ELF-1 (cell line): ENCODE measurements around the gene POT1.
"Not testable (repeated sequence)": the region's sequence is repeated elsewhere in the genome, so short reads cannot be mapped to it uniquely, and the experiment has no call there.

Experiments
- DNase-seq: peaks from one replicate; pipeline ENCODE4 v3.0.0-alpha.2; 2016; ENCODE audit warnings: low read depth, low spot score

POT1 gene, protein sequence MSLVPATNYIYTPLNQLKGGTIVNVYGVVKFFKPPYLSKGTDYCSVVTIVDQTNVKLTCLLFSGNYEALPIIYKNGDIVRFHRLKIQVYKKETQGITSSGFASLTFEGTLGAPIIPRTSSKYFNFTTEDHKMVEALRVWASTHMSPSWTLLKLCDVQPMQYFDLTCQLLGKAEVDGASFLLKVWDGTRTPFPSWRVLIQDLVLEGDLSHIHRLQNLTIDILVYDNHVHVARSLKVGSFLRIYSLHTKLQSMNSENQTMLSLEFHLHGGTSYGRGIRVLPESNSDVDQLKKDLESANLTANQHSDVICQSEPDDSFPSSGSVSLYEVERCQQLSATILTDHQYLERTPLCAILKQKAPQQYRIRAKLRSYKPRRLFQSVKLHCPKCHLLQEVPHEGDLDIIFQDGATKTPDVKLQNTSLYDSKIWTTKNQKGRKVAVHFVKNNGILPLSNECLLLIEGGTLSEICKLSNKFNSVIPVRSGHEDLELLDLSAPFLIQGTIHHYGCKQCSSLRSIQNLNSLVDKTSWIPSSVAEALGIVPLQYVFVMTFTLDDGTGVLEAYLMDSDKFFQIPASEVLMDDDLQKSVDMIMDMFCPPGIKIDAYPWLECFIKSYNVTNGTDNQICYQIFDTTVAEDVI

DNA sequence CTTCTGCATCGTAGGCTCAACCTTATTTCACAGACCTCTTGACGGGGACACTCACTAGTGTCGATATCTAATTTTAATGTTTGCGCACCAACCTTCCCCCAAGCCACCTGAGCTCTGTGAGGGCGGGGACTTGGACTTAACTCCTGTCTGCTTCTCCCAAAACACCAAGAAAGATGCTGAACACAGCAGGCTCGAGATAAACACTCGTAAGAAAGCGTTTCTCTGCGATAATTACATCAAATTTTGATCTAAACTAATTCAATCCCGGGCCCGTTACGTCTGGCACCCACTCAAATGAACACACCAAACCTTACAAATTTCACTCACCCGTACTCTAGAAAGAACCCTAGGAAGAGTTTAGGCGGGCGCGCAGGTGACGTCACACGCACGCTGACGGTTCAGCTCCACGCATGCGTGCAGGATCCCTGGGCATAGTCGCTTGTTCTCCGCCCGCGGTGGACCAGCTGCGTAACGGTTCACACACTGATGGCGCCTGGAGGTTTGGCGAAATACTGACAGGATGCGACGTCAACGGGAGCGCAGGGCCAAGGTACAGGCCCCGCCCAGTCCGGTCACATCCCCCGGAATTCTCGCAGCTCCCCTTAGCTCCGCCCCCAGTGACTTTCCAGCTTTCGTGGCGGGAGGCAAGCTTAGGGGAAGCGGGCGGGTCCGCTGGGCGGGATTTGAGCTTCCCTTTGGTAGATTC lies at the start of gene POT1:
TSS of gene POT1 (minus strand) at position 359 of the 706 bp plus-strand sequence. CDS start 32,652 bp downstream, outside the sequence.
- peak; percentile 99 for DNase-seq

GRCh38 chr7:124975131-124975530 lies 45.5 kb upstream of the POT1 start:
- not testable (repeated sequence) for DNase-seq

- no peak for DNase-seq
Measured at GRCh38 chr7:124965553-124965952, 35.9 kb upstream of the POT1 start.

- no peak for DNase-seq
Measured at GRCh38 chr7:124959676-124960075, 30.1 kb upstream of the POT1 start.

GRCh38 chr7:124957952-124958351 lies 28.3 kb upstream of the POT1 start:
- DNase-seq, result not testable (repeated sequence)

DNA sequence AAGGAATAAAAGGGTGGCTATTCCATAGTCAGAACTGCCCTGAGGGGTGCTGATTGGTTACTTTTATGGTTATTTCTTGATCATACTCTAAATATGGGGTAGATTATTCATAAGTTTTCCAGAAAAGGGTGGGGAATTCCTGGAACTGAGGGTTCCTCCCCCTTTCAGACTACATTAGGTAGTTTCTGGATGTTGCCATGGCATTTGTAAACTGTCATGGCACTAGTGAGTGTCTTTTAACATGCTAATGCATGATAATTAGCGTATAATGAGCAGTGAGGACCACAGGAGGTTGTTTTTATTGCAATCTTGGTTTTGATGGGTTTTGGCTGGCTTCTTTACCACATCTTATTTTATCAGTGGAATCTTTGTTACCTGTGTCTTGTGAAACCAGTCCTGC lies 26.5 kb upstream of the POT1 start:
- DNase-seq, result no peak

DNA sequence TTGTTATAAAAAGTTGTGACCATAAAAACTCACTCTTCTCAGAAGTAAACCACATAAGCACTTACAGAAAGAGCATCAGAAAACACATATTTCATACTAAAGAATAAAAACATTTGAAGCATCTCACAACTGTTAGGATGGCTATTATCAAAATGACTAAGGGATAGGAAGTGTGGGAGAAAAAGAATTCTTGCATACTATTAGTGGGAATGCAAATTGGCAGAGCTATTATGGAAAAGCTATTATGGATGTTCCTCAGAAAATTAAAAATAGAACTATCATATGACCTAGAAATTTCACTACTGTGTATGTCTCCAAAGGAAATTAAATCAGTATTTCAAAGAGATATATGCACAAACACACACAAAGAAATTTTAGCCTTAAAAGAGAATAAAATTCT lies 25.2 kb upstream of the POT1 start:
- no peak for DNase-seq

DNA sequence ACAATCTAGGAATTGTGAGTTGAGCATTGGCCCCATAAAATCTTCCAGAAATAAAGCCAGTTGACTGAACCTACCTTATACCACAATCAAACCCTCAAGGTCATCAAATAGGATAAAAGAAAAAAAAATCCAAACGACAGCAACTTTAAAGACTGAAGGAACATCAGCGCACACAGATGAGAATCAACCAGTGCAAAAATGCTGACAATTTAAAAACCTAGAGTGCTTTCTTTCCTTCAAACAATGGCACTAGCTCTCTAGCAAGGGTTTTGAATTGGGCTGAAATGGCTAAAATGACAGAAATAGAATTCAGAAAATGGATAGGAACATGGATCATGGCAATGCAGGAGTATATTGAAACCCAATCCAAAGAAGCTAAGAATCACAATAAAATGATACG lies 16.1 kb upstream of the POT1 start:
- DNase-seq, result no peak

GRCh38 chr7:124943472-124943871 lies 13.8 kb upstream of the POT1 start:
- no peak for DNase-seq

DNA sequence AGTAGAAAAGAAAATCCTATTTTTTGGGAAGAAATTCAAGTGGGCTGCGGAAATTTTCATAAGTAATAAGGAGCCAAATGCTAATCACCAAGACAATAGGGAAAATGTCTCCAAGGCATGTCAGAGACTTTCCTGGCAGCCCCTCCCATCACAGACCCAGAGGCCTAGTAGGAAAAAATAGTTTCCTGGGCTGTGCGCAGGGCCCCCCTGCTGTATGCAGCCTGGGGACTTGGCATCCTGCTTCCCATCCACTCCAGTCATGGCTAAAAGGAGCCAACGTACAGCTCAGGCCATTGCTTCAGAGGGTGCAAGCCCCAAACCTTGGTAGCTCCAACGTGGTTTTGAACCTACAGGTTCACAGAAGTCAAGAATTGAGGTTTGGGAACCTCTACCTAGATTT lies 12.8 kb upstream of the POT1 start:
- DNase-seq, result peak; percentile 10

DNA sequence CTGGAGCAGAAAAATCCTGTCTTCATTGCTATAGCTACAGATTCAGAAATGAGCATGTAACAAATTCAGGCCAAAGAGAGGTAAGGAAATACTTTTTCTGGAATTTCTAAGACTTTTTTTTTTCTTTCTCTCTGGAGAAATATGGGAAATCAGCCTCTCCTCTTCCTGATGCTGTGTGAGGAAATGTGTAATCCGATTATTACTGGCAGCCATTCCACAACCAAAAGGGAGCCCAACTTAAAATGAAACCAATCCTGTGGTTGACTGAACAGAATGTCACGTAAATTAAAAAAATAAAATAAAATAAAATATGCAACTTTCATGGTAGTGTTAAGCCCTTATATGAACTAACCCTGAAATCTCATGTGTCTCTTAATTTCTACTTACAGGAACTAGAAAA lies 10.7 kb upstream of the POT1 start:
- DNase-seq, result no peak

GRCh38 chr7:124938128-124938527 lies 8.5 kb upstream of the POT1 start:
- no peak for DNase-seq

DNA sequence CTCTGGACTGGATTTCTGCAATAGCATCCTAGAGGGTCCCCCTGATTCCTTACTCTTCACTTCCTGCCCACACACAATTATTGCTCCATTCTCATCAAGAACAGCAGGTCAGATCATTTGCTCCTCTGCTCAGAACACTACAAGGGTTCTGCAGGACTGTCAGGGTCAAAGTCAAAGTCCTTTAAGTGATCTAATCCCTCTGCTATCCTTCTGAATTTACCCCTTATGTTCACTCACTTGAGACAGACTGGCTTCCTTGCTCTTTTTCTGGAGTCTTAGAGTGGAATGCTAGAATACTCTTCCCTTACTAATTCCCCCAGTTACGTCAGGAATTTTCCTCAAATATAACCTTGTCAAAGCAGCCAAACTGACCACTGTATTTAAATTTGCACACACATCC lies 7.5 kb upstream of the POT1 start:
- no peak for DNase-seq

- DNase-seq, result no peak
Measured at GRCh38 chr7:124934841-124935240, 5.2 kb upstream of the POT1 start.

GRCh38 chr7:124930655-124931597 lies 1.3 kb upstream of the POT1 start:
- no peak for DNase-seq

GRCh38 chr7:124930173-124930623 lies 573 bp upstream of the POT1 start:
- no peak for DNase-seq

DNA sequence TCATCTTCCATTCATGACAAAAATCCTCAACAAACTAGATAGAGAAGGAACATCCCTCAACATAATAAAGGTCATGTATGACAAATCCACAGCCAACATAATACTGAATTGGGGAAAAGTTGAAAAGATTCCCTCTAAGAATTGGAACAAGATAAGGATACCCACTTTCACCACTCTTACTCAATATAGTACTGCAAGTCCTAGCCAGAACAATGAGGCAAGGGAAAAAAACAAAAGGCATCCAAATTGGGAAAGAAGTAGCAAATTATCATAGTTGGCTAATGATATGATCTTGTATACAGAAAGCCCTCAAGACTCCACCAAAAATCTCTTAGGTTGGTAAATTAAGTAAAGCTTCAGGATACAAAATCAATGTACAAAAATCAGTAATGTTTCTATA lies 4.7 kb downstream of the POT1 start:
- no peak for DNase-seq

DNA sequence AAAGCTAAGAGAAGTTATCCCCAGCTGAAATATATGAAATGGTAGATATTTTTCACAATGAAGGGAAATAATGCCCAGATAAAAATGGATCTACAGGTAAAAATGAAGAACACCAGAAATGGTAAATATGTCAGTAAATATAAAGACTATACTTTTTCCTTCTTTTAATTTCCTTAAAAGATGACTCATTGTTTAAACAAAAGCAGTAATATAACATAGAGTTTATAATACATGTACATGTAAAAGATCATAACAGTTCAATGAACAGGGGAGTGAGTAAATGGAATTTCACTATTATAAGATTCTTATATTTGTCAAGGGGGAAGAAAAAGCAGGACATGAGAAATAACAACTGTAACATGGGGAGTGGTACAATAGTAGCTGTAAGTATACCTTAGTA lies 7.4 kb downstream of the POT1 start:
- DNase-seq, result no peak

DNA sequence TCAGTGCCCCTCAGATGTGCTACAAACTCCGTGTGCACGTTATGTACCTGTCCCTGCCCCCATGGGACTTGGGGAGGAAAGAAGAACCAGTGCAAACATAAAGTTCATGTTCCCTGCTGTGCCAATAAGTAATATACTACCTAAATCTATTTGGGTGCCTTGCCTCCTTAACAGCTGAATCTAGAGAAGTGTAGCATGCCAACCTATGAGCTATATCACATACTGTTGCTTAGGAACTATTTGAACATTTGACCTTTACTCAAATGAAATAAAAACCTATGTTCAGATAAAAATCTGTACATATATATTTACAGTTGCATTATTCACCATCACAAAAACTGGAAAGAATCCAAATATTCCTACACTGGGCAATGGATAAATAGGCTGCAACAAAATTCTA lies 9.8 kb downstream of the POT1 start:
- no peak for DNase-seq

DNA sequence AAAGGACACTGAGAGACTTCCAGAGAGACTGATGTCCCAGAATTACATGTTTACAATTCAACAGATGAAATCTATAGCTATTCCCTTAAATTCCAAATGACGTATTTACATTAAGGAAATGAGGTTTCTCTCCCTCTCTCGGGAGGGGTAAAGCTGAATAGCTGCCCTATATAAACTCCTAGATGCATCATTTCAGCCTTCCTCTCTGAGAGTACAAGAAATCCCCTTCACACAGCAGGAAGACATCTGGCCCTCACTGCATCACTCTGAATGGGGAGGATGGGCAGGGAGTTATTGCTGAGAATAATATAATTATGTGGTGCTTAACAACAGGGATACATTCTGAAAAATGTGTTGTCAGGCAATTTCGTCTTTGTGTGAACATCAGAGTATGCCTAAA lies 11.0 kb downstream of the POT1 start:
- DNase-seq, result no peak

DNA sequence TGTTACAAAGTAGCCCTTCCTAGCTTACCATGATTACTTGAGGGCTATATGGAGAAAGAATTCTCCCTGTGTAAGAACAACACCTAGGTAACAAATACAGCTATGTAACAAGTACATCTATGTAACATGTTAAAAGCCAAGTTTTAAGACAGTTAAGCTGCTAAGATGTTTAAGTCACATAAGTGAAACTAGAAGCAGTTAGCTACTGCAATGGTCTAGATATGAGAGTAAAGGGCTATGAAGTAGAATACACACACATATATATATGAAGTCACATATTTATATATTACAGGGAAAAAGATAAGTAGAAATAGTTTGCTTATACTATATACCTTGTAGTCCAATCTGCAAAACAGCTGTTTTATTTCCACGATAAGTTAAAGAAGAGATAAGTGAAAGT lies 14.4 kb downstream of the POT1 start:
- no peak for DNase-seq
